Measurements from ENCODE around the gene FOXC2.

- TF ChIP-seq CTCF (IDR thresholded peaks at IDR 0.05; ENCODE audit: extremely low read depth in 1 of 2, insufficient read depth in 1 of 2, low read depth in 1 of 2, low read length in 2 of 2) (no peak), EZH2 (IDR thresholded peaks at IDR 0.05; ENCODE audit: borderline replicate concordance, low read depth, low read length, severe bottlenecking) (no peak), POLR2A (IDR thresholded peaks at IDR 0.05; ENCODE audit: low read depth, low read length) (no peak), POLR2AphosphoS5 (IDR thresholded peaks at IDR 0.05; ENCODE audit: insufficient read depth, low read depth, low read length) (no peak), FOS (IDR thresholded peaks at IDR 0.05; ENCODE audit: borderline replicate concordance, insufficient read depth, low read length) (no peak), MYC (IDR thresholded peaks at IDR 0.05; ENCODE audit: low read depth, low read length) (no peak), JUN (IDR thresholded peaks at IDR 0.05; ENCODE audit: borderline replicate concordance, insufficient read depth, insufficient read length, low read depth) (no peak)
Measured at GRCh38 chr16:86532526-86532815, 34.2 kb upstream of the FOXC2 start.

Data from endothelial cell of umbilical vein (primary cell).